Uterus (tissue), 4 donors: ENCODE results near the gene SV2C. TPM values are rescaled to one million over a fixed set of nuclear protein-coding genes. Genes with fewer than 3 reads are reported as not detected.

Experiments
- DNase-seq, 2 donors: peaks; one replicate each; pipeline ENCODE4 v3.0.0-alpha.2; 2019 to 2020
- H3K27ac ChIP-seq, 2 donors: fragments of 200-600 bp; sonication (generic); 1 replicate in 1 of 2; 2 replicates in 1 of 2; pipeline ENCODE4 v1.5.1; 2016 to 2018
- H3K27me3 ChIP-seq, 2 donors: fragments of 200-600 bp; sonication (generic); one replicate each; pipeline ENCODE4 v1.5.1; 2018 to 2019; ENCODE audit warnings: control low read depth in 1 of 2
- H3K36me3 ChIP-seq, 2 donors: fragments of 200-600 bp; sonication (generic); one replicate each; pipeline ENCODE4 v1.5.1; 2019; ENCODE audit warnings: control low read depth in 1 of 2
- H3K4me1 ChIP-seq, 2 donors: fragments of 200-600 bp; sonication (generic); one replicate each; pipeline ENCODE4 v1.5.1; 2018 to 2019; ENCODE audit warnings: control low read depth in 1 of 2
- H3K4me3 ChIP-seq, 2 donors: fragments of 200-600 bp; sonication (generic); 1 replicate in 1 of 2; 2 replicates in 1 of 2; pipeline ENCODE4 v1.5.1; 2018 to 2019; ENCODE audit warnings: mild to moderate bottlenecking in 1 of 2
- H3K9me3 ChIP-seq, 2 donors: fragments of 200-600 bp; sonication (generic); one replicate each; pipeline ENCODE4 v1.5.1; 2019; ENCODE audit warnings: control low read depth in 1 of 2
- CTCF ChIP-seq, 4 experiments: fragments of 200-600 bp in 2 of 4; fragments of 450-650 bp in 2 of 4; sonication (generic) in 2 of 4; IDR thresholded peaks; one replicate each; pipeline ENCODE4 v1.5.1; 2016 to 2019; ENCODE audit warnings: antibody characterized with exemption in 4 of 4, mild to moderate bottlenecking in 2 of 4, moderate library complexity in 1 of 4
- POLR2A ChIP-seq, 2 donors: fragments of 450-650 bp; IDR thresholded peaks; one replicate each; pipeline ENCODE4 v1.6.1; 2016; ENCODE audit warnings: antibody characterized with exemption in 2 of 2, mild to moderate bottlenecking in 1 of 2, moderate library complexity in 1 of 2
- intact Hi-C: fragments of 100-400 bp; cut with DNase I; formaldehyde crosslinking; loops from one replicate; pipeline ENCODE4 v1.15.1; 2023; ENCODE audit warnings: low total_unique reads
- total RNA-seq, 4 donors: library from RNA; depleted of rRNA in 3 of 4; stranded (reverse); fragments of >200 nt in 3 of 4; gene quantifications; one replicate each; pipeline versions ENCODE4 v1.1.0 to v1.2.4, GENCODE V29; 2014 to 2023
- donor health status: DM: yes; HTN: yes; CAD: no.

Gene SV2C
- total RNA-seq, 4 donors from 2014 or later: 0.21 to 3.7 TPM; not detected in 2

- H3K9me3 ChIP-seq: no peaks in the 10 kb centered on the region
- H3K27ac ChIP-seq: no peak overlapping the region
- H3K36me3 ChIP-seq: no peaks in the 10 kb centered on the region
- TF ChIP-seq CTCF (IDR thresholded peaks at IDR 0.05) (peak in 1 of 4 experiments; percentile 18), POLR2A (IDR thresholded peaks at IDR 0.05) (no peak)
- intact Hi-C loops: no loop called here
- H3K4me1 ChIP-seq: no peaks in the 10 kb centered on the region
- no peak for DNase-seq
- H3K27me3 ChIP-seq: no peaks in the 10 kb centered on the region
- no peak overlapping the region for H3K4me3 ChIP-seq
Measured at GRCh38 chr5:76074487-76075065, 8.6 kb upstream of the SV2C start.

- Histone ChIP-seq H3K4me3 (peak overlapping the region in 1 of 2 donors; percentile 7), H3K36me3 (no peaks in the 10 kb centered on the region), H3K9me3 (no peaks in the 10 kb centered on the region), H3K27ac (no peak overlapping the region), H3K4me1 (peaks cover 0 to 6% of the 10 kb centered on the region in 2 donors), H3K27me3 (peaks cover 0 to 21% of the 10 kb centered on the region in 2 donors)
- TF ChIP-seq POLR2A (IDR thresholded peaks at IDR 0.05) (no peak), CTCF (IDR thresholded peaks at IDR 0.05) (no peak)
- intact Hi-C loops: no loop called here
- no peak for DNase-seq
Measured at GRCh38 chr5:76081811-76082771, 1.1 kb upstream of the SV2C start.

- peaks cover 0 to 6% of the 10 kb centered on the region in 2 donors for H3K4me1 ChIP-seq
- H3K36me3 ChIP-seq: no peaks in the 10 kb centered on the region
- DNase-seq: no peak
- no peak overlapping the region for H3K27ac ChIP-seq
- H3K9me3 ChIP-seq: no peaks in the 10 kb centered on the region
- TF ChIP-seq CTCF (IDR thresholded peaks at IDR 0.05) (no peak), POLR2A (IDR thresholded peaks at IDR 0.05) (no peak)
- intact Hi-C loops: no loop called here
- peaks cover 0 to 27% of the 10 kb centered on the region in 2 donors for H3K27me3 ChIP-seq
- H3K4me3 ChIP-seq: peak overlapping the region in 1 of 2 donors; percentile 7
Measured at GRCh38 chr5:76083555-76084495, 642 bp downstream of the SV2C start.

- Histone ChIP-seq H3K27me3 (peaks cover 0 to 27% of the 10 kb centered on the region in 2 donors), H3K9me3 (no peaks in the 10 kb centered on the region), H3K4me1 (peaks cover 0 to 6% of the 10 kb centered on the region in 2 donors), H3K4me3 (no peak overlapping the region), H3K27ac (no peak overlapping the region), H3K36me3 (no peaks in the 10 kb centered on the region)
- DNase-seq: no peak
- intact Hi-C loops: no loop called here
- TF ChIP-seq CTCF (IDR thresholded peaks at IDR 0.05) (no peak), POLR2A (IDR thresholded peaks at IDR 0.05) (no peak)
Measured at GRCh38 chr5:76084496-76085242, 1.5 kb downstream of the SV2C start.
